ENCODE results near the gene ATAD2B.
A peak's percentile ranks its signal among the peaks of the same experiment; 100 is the strongest.
"Not testable (repeated sequence)": the region's sequence is repeated elsewhere in the genome, so short reads cannot be mapped to it uniquely, and the experiment has no call there.

ATAD2B gene

GRCh38 chr2:23926750-23927571, at the start of gene ATAD2B:
TSS of gene ATAD2B (minus strand) at chr2:23927123. CDS start at chr2:23926770, 353 bp downstream.
- peak; percentile 95 for DNase-seq

GRCh38 chr2:23967846-23968245, 40.9 kb upstream of the ATAD2B start:
- DNase-seq: no peak

DNA sequence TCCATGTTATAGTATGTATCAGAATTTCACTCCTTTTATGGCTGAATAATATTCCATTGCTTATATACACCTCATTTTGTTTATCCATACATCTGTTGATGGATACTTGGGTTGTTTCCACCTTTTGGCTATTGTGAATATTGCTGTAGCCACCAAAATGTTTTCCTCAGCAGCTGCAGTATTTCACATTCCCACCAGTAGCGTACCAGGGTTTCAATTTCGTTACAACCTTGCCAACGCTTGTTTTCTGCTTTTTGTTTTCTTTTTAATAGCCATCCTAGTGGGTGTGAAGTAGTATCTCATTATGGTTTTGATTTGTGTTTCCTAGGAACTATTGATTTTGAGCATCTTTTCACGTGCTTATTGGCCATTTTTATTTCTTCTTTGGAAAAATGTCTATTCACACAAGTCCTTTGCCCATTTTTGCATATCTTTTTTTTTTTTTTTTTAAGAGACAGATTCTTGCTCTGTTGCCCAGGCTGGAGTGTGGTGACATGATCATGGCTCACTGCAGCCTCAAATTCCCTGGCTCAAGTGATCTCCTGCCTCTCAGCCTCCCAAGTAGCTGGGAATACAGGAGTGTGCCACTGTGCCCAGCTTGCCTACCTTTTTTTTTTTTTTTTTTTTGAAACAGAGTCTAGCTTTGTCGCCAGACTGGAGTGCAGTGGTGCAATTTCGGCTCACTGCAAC, 27.5 kb upstream of the ATAD2B start:
- DNase-seq: no peak

GRCh38 chr2:23953625-23954024, 26.7 kb upstream of the ATAD2B start:
- no peak for DNase-seq

DNA sequence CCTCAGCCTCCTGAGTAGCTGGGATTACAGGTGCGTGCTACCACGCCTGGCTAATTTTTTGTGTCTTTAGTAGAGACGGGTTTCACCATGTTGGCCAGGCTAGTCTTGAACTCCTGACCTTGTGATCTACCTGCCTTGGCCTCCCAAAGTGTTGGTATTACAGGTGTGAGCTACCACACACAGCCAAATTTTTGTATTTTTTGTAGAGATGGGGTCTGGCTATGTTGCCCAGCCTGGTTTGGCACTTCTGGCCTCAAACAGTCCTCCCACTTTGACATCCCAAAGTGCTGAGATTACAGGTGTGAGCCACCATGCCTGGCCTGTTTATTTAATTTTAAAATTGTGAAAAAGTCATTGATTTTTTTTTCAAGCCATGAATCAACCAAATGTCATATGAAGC, 25.6 kb upstream of the ATAD2B start:
- not testable (repeated sequence) for DNase-seq

- no peak for DNase-seq
Observed at GRCh38 chr2:23947350-23947749, 20.4 kb upstream of the ATAD2B start.

GRCh38 chr2:23944976-23945375, 18.1 kb upstream of the ATAD2B start:
- no peak for DNase-seq

- no peak for DNase-seq
Observed at GRCh38 chr2:23944527-23944926, 17.6 kb upstream of the ATAD2B start.

GRCh38 chr2:23943666-23944065, 16.7 kb upstream of the ATAD2B start:
- DNase-seq: no peak

DNA sequence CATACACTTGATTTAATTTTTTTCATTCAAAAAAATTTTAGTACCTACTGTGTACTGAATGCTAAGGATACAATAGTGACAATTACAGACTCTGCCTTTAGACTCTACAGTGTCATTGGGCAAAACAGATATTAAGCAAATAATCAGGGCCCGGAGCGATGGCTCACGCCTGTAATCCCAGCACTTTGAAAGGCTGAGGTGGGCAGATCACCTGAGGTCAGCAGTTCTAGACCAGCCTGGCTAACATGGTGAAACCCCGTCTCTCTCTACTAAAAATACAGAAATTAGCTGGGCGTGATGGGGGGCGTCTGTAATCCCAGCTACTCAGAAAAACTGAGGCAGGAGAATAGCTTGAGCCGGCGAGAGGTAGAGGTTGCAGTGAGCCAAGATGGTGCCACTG, 14.7 kb upstream of the ATAD2B start:
- no peak for DNase-seq

DNA sequence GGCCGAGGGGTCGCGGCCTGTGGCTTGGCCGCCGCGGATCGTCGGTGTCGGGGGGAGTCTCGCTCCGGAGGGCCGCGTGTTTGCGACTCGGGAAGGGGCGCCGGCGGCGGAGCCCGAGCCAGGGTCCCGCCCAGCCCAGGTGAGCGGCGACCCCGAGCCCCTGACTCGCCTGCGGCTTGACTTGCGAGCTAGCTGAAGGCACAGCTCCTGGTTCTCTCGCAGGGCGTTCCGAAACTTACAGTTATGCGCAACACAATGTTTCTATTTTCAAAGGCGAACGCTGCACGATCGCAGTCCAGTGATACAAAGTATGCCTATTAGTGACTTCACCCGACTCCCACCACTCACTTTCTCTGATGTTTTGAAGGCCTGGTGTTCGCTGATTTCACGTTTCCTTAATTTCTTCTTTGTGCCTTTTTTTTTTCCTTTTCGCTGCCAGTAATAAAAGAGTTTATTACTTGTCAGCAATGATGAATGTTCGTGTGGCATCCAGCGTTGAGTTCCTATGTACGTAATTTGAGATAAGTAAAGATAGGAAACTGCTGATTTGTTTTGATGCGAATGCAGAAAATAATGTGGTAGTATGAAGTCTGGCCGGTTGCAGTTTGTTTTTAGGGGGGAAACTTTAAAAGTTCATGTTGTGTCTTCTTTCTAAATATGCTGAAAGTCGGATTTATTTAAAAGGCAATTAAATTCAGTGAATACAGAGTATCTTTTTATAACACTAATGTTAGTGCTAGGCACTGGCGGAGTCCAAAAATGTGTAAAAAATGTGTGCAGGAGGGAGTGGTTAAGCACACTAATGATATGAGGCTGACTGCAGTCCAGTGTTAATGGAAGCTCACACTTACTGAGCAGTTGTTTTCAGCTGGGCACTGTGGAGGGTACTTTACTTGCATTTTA, 14.0 kb upstream of the ATAD2B start:
- DNase-seq: peak; percentile 23

- peak; percentile 74 for DNase-seq
Observed at GRCh38 chr2:23939987-23940717, 13.2 kb upstream of the ATAD2B start, which contains the start of gene UBXN2A. TSS of gene UBXN2A (plus strand) at chr2:23940463. CDS start at chr2:23958315, 17,852 bp downstream.

DNA sequence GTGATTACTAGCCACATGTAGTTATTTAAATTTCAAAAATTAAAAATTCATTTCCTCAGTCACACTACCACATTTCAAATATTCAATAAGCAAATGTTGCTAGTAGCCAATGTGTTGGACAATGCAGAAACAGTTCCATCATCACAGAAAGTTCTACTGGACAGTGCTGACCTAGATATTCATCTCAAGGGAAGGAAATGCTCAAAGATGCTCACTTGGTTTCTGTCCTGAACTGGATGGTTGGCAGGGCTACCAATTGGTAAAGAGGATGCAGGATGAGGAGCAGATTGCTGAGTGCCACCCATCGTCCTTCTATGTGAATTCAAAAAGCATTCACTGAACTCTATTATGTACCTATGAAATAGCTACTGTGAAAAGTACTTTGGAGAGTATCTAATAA, 7.3 kb upstream of the ATAD2B start:
- no peak for DNase-seq

DNA sequence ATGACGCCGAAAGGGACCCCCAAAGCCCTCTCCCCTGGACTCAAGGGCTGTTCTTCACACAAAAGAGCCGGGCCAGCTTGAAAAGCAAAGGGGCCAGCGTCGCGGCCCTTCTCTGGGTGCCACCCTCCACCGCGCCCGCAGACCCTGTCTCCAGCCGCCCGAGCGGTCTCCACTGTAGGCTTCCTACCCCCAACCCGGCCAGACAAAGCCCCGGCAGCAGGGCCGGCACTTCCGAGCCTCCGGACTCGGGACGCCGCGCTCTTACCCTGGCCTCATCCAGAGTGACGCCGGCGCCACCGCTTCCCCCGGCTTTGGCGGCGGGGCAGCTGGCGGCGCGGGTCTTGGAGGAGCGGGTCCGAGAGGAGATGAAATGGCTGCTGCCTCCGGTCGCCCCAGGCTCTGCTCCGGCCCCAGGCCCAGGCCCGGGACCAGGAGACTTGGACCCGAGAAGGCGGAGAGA, 603 bp downstream of the ATAD2B start:
- DNase-seq: no peak

- DNase-seq: peak; percentile 74
Observed at GRCh38 chr2:23925702-23926289, 1.1 kb downstream of the ATAD2B start.

- DNase-seq: no peak
Observed at GRCh38 chr2:23924589-23925359, 2.1 kb downstream of the ATAD2B start.

- DNase-seq: no peak
Observed at GRCh38 chr2:23918837-23919489, 8.0 kb downstream of the ATAD2B start.

GRCh38 chr2:23916727-23917405, 10.1 kb downstream of the ATAD2B start:
- DNase-seq: no peak

- no peak for DNase-seq
Observed at GRCh38 chr2:23915327-23915726, 11.6 kb downstream of the ATAD2B start.

DNA sequence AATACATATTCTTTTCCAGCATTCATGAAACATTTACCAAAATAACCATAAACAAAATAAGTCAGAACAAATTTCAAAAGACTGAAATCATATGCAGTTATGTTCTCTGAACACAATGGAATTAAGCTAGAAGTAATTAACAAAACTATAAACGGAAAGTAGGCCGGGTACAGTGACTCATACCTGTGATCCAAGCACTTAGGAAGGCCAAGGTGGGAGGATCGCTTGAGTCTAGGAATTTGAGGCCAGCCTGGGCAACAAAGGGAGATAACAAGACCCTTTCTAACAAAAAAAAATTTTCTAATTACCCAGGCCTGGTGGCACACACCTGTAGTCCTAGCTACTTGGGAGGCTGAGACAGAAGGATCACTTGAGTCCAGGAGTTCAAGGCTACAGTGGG, 14.9 kb downstream of the ATAD2B start:
- no peak for DNase-seq

Data from CD4-positive, alpha-beta T cell treated with Interferon gamma for 1 hour (primary cell).